K562 (cell line): ENCODE results near the gene SCNN1A. TPM values are rescaled to one million over a fixed set of nuclear protein-coding genes. Genes with fewer than 3 reads are reported as not detected.

ENCODE experiments used
- NFRKB ChIP-seq: fragments of 450-650 bp; IDR thresholded peaks from 2 replicates; pipeline ENCODE4 v1.6.1; 2016; ENCODE audit warnings: low read depth
- NR1H2 ChIP-seq: sonication (generic); formaldehyde crosslinking; IDR thresholded peaks from 2 replicates; pipeline ENCODE4 v1.4.0; 2020; ENCODE audit warnings: mild to moderate bottlenecking, missing genetic modification reagents
- RBBP5 ChIP-seq: fragments of 200-600 bp; sonication (generic); IDR thresholded peaks from 2 replicates; pipeline ENCODE4 v1.6.1; 2012; ENCODE audit warnings: borderline replicate concordance, mild to moderate bottlenecking, low read length, control low read depth, inconsistent platforms; ENCODE audit not compliant: insufficient read depth, poor library complexity, severe bottlenecking
- polyA plus RNA-seq, 8 experiments: library from polyadenylated mRNA; depleted of rRNA in 4 of 8; stranded (reverse) in 5 of 8; unstranded in 3 of 8; fragments of >200 nt; fragmentation: Nextera tagmentation in 2 of 8; fragmentation: Illumina TruSeq in 1 of 8; extraction: Ambion mirVana in 2 of 8; extraction: Trizol in 1 of 8; gene quantifications; 2 replicates each; pipeline versions ENCODE4 v1.2.1 to v1.2.3, GENCODE V29; 2011 to 2014; ENCODE audit warnings: inconsistent platforms in 1 of 8, missing spikeins in 1 of 8
- total RNA-seq, 7 experiments: library from RNA; depleted of rRNA in 6 of 7; stranded (reverse); fragments of >200 nt in 6 of 7; fragmentation: Illumina TruSeq in 2 of 7; extraction: Trizol in 2 of 7; gene quantifications; 2 replicates each; pipeline versions ENCODE4 v1.2.1 to v1.2.3, GENCODE V29; 2011 to 2021; ENCODE audit warnings: low replicate concordance in 1 of 7
- TF ChIP-seq, protein P1 (sequence below): sonication (generic); formaldehyde crosslinking; IDR thresholded peaks from 2 replicates; pipeline ENCODE4 v1.8.0; 2022; ENCODE audit warnings: mild to moderate bottlenecking, missing genetic modification reagents
- TF ChIP-seq, protein P2 (sequence below): sonication (generic); formaldehyde crosslinking; IDR thresholded peaks from 2 replicates; pipeline ENCODE4 v1.4.0; 2020; ENCODE audit warnings: mild to moderate bottlenecking, missing genetic modification reagents
- TF ChIP-seq, protein P3 (sequence below): fragments of 450-650 bp; IDR thresholded peaks from 2 replicates; pipeline ENCODE4 v1.6.1; 2016
- TF ChIP-seq, protein P4 (sequence below): sonication (generic); formaldehyde crosslinking; IDR thresholded peaks from 2 replicates; pipeline ENCODE4 v1.5.0; 2020; ENCODE audit warnings: missing genetic modification reagents
- TF ChIP-seq, protein P5 (sequence below): fragments of 250-450 bp; sonication (Bioruptor Pico); IDR thresholded peaks from 2 replicates; pipeline ENCODE4 v1.4.0; 2020
- TF ChIP-seq, protein P6 (sequence below): sonication (generic); formaldehyde crosslinking; IDR thresholded peaks from 2 replicates; pipeline ENCODE4 v1.9.0; 2022; ENCODE audit warnings: mild to moderate bottlenecking, missing genetic modification reagents

The SCNN1A gene
- total and polyA plus RNA-seq, 9 of the 15 experiments (the other 6 are each of a cell fraction or from before 2014, with no cell fraction given) = 0.15 to 0.49 (median 0.32) TPM; not detected in 5

- TF ChIP-seq, protein P1, sequence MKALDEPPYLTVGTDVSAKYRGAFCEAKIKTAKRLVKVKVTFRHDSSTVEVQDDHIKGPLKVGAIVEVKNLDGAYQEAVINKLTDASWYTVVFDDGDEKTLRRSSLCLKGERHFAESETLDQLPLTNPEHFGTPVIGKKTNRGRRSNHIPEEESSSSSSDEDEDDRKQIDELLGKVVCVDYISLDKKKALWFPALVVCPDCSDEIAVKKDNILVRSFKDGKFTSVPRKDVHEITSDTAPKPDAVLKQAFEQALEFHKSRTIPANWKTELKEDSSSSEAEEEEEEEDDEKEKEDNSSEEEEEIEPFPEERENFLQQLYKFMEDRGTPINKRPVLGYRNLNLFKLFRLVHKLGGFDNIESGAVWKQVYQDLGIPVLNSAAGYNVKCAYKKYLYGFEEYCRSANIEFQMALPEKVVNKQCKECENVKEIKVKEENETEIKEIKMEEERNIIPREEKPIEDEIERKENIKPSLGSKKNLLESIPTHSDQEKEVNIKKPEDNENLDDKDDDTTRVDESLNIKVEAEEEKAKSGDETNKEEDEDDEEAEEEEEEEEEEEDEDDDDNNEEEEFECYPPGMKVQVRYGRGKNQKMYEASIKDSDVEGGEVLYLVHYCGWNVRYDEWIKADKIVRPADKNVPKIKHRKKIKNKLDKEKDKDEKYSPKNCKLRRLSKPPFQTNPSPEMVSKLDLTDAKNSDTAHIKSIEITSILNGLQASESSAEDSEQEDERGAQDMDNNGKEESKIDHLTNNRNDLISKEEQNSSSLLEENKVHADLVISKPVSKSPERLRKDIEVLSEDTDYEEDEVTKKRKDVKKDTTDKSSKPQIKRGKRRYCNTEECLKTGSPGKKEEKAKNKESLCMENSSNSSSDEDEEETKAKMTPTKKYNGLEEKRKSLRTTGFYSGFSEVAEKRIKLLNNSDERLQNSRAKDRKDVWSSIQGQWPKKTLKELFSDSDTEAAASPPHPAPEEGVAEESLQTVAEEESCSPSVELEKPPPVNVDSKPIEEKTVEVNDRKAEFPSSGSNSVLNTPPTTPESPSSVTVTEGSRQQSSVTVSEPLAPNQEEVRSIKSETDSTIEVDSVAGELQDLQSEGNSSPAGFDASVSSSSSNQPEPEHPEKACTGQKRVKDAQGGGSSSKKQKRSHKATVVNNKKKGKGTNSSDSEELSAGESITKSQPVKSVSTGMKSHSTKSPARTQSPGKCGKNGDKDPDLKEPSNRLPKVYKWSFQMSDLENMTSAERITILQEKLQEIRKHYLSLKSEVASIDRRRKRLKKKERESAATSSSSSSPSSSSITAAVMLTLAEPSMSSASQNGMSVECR (CRISPR knock-in tag) = 0 out of 2 replicates have a peak, but pooled peaks have one; percentile 42
- TF ChIP-seq, protein P2, sequence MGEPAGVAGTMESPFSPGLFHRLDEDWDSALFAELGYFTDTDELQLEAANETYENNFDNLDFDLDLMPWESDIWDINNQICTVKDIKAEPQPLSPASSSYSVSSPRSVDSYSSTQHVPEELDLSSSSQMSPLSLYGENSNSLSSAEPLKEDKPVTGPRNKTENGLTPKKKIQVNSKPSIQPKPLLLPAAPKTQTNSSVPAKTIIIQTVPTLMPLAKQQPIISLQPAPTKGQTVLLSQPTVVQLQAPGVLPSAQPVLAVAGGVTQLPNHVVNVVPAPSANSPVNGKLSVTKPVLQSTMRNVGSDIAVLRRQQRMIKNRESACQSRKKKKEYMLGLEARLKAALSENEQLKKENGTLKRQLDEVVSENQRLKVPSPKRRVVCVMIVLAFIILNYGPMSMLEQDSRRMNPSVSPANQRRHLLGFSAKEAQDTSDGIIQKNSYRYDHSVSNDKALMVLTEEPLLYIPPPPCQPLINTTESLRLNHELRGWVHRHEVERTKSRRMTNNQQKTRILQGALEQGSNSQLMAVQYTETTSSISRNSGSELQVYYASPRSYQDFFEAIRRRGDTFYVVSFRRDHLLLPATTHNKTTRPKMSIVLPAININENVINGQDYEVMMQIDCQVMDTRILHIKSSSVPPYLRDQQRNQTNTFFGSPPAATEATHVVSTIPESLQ (CRISPR knock-in tag) = 0 out of 2 replicates have a peak, but pooled peaks have one; percentile 15
- TF ChIP-seq RBBP5 (peak; percentile 4), NFRKB (peak; percentile 11; the same call in 1 of the 2 replicates), NR1H2 (CRISPR knock-in tag) (peak; percentile 58; the same call in 1 of the 2 replicates)
- TF ChIP-seq, protein P3, sequence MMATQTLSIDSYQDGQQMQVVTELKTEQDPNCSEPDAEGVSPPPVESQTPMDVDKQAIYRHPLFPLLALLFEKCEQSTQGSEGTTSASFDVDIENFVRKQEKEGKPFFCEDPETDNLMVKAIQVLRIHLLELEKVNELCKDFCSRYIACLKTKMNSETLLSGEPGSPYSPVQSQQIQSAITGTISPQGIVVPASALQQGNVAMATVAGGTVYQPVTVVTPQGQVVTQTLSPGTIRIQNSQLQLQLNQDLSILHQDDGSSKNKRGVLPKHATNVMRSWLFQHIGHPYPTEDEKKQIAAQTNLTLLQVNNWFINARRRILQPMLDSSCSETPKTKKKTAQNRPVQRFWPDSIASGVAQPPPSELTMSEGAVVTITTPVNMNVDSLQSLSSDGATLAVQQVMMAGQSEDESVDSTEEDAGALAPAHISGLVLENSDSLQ = no peak
- TF ChIP-seq, protein P4, sequence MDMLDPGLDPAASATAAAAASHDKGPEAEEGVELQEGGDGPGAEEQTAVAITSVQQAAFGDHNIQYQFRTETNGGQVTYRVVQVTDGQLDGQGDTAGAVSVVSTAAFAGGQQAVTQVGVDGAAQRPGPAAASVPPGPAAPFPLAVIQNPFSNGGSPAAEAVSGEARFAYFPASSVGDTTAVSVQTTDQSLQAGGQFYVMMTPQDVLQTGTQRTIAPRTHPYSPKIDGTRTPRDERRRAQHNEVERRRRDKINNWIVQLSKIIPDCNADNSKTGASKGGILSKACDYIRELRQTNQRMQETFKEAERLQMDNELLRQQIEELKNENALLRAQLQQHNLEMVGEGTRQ = peak; percentile 61
- TF ChIP-seq, protein P5, sequence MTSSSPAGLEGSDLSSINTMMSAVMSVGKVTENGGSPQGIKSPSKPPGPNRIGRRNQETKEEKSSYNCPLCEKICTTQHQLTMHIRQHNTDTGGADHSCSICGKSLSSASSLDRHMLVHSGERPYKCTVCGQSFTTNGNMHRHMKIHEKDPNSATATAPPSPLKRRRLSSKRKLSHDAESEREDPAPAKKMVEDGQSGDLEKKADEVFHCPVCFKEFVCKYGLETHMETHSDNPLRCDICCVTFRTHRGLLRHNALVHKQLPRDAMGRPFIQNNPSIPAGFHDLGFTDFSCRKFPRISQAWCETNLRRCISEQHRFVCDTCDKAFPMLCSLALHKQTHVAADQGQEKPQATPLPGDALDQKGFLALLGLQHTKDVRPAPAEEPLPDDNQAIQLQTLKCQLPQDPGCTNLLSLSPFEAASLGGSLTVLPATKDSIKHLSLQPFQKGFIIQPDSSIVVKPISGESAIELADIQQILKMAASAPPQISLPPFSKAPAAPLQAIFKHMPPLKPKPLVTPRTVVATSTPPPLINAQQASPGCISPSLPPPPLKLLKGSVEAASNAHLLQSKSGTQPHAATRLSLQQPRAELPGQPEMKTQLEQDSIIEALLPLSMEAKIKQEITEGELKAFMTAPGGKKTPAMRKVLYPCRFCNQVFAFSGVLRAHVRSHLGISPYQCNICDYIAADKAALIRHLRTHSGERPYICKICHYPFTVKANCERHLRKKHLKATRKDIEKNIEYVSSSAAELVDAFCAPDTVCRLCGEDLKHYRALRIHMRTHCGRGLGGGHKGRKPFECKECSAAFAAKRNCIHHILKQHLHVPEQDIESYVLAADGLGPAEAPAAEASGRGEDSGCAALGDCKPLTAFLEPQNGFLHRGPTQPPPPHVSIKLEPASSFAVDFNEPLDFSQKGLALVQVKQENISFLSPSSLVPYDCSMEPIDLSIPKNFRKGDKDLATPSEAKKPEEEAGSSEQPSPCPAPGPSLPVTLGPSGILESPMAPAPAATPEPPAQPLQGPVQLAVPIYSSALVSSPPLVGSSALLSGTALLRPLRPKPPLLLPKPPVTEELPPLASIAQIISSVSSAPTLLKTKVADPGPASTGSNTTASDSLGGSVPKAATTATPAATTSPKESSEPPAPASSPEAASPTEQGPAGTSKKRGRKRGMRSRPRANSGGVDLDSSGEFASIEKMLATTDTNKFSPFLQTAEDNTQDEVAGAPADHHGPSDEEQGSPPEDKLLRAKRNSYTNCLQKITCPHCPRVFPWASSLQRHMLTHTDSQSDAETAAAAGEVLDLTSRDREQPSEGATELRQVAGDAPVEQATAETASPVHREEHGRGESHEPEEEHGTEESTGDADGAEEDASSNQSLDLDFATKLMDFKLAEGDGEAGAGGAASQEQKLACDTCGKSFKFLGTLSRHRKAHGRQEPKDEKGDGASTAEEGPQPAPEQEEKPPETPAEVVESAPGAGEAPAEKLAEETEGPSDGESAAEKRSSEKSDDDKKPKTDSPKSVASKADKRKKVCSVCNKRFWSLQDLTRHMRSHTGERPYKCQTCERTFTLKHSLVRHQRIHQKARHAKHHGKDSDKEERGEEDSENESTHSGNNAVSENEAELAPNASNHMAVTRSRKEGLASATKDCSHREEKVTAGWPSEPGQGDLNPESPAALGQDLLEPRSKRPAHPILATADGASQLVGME (CRISPR knock-in tag) = no peak
- TF ChIP-seq, protein P6, sequence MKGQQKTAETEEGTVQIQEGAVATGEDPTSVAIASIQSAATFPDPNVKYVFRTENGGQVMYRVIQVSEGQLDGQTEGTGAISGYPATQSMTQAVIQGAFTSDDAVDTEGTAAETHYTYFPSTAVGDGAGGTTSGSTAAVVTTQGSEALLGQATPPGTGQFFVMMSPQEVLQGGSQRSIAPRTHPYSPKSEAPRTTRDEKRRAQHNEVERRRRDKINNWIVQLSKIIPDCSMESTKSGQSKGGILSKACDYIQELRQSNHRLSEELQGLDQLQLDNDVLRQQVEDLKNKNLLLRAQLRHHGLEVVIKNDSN (CRISPR knock-in tag) = peak; percentile 68
Observed at GRCh38 chr12:6384499-6385436, 9.4 kb upstream of the SCNN1A start (continued).
